22Rv1 (cell line): ENCODE results near the gene ACTN3.

Experiments used
- CTCF ChIP-seq: fragments of 450-650 bp; IDR thresholded peaks from 2 replicates; pipeline ENCODE4 v1.5.1; 2017; ENCODE audit warnings: mild to moderate bottlenecking
- ZFX ChIP-seq: fragments of 450-650 bp; IDR thresholded peaks from 2 replicates; pipeline ENCODE4 v1.6.1; 2017; ENCODE audit warnings: antibody characterized with exemption, borderline replicate concordance

- TF ChIP-seq CTCF, result no peak
- TF ChIP-seq ZFX, result no peak
These were observed 22.2 kb upstream of the ACTN3 start for GRCh38 chr11:66524304-66525040.
